NB4 (cell line): ENCODE results near the gene DCTN3.

Experiments used
- MYC ChIP-seq: IDR thresholded peaks from 2 replicates; pipeline ENCODE4 v1.6.1; 2011; ENCODE audit warnings: low read depth, low read length
- POLR2A ChIP-seq: IDR thresholded peaks from 2 replicates; pipeline ENCODE4 v1.6.1; 2011; ENCODE audit warnings: mild to moderate bottlenecking; ENCODE audit not compliant: insufficient read length; ENCODE audit errors: extremely low read depth
- TF ChIP-seq, protein P1 (sequence below): IDR thresholded peaks from 2 replicates; pipeline ENCODE4 v1.6.1; 2011; ENCODE audit warnings: low read depth, low read length
- TF ChIP-seq, protein P2 (sequence below): IDR thresholded peaks from one replicate; pipeline ENCODE4 v1.5.1; 2012; ENCODE audit warnings: low read depth, low read length

DNA sequence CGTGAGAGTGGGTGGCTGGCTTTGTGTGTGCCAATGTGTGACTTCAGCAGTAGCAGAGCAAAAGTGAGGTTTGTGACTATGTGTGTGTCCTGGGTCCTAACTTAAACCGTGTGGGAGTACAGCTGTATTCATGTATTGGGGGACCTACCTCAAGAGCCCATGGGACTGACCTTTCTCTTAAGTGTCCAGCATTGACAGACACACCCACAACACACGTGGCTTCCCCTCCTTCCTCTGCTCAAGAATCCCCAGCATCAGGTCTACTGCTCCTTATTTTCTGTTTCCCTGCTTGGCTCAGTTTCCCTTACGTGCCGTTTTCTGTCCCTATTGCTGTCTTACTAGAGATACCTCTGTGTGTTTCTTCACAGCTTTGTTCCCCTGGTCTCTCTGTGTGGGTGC lies 32.3 kb upstream of the DCTN3 start:
- TF ChIP-seq, protein P1, sequence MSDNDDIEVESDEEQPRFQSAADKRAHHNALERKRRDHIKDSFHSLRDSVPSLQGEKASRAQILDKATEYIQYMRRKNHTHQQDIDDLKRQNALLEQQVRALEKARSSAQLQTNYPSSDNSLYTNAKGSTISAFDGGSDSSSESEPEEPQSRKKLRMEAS = no peak
- TF ChIP-seq POLR2A (no peak), MYC (no peak)
- TF ChIP-seq, protein P2, sequence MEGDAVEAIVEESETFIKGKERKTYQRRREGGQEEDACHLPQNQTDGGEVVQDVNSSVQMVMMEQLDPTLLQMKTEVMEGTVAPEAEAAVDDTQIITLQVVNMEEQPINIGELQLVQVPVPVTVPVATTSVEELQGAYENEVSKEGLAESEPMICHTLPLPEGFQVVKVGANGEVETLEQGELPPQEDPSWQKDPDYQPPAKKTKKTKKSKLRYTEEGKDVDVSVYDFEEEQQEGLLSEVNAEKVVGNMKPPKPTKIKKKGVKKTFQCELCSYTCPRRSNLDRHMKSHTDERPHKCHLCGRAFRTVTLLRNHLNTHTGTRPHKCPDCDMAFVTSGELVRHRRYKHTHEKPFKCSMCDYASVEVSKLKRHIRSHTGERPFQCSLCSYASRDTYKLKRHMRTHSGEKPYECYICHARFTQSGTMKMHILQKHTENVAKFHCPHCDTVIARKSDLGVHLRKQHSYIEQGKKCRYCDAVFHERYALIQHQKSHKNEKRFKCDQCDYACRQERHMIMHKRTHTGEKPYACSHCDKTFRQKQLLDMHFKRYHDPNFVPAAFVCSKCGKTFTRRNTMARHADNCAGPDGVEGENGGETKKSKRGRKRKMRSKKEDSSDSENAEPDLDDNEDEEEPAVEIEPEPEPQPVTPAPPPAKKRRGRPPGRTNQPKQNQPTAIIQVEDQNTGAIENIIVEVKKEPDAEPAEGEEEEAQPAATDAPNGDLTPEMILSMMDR = no peak
